ENCODE data around the gene RNF175. TPM values are rescaled to one million over a fixed set of nuclear protein-coding genes. Genes with fewer than 3 reads are reported as not detected.

RNF175 gene
- total RNA-seq: 0.45 TPM
- long read RNA-seq, partial matches to known transcripts: 0 of 2 reads
- long read RNA-seq, other reads (novel, unspliced or antisense): 2 of 2 reads

DNA sequence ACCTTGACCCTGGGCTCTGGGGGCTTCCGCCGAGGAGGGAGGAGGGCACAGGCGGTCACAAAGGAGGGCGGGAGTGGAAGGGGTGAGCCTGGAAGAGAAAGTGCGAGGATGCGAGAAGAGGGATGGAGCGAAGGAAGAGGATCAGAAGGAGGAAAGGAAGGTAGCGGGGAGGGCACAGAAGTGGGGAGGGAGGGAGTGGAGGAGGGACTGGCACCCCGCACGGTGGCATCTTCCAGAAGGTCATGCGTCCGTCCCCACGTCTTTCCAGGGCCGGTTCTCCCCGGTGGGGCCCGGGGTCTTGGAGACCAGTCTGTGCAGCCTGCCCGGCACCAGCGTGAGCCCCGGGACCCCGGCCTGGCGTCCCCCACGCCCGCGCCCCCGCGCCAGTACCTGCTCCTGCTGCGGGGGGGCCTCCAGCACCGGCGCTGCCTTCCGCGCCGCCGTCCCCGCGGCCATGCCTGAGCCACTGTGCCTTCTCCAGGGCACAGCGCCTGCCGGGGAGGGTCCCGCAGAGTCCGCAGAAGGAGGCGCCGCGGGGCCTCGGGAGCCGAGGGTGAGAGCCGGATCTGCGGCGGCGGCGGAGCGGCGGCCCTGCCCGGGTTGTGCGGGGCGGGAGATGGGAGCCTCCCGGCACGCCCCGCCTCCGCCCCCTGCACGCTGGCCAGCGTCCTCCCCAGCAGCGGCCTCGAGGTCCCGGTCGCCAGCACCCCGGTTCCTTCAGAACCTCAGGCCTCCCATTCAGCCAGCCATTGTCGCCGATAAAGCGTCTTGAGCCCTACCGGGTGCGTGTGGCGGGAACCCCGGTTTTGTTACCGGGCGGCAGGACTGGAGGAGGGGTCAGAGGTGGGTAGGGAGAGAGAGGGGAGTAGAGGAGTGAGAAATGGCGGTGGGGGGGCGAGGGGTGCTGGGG is at the start of gene RNF175:
Gene RNF175, minus strand, starts transcription at position 618 of the 910 bp plus-strand sequence. Its CDS starts 162 bp downstream, at position 456.
- DNase-seq (ENCODE audit: low spot score): no peak

DNA sequence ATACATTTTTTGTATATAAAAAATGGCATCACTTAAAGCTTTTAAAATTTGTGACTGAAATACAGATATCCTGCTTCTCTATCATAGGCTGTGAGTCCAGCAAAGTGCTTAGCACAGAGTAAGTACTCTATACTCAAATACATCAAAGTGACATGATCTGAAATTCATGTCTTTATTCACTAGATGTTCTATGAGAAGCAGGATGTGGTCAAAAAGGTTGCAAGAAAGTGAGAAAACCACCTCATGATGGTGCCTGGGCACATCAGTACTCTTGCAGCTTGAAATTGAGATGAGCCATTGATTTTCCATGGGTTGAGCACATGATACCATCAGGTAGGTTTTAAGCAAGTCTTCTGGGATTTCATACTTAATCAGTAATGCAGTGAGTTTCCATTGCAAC is 49.5 kb upstream of the RNF175 start:
- no peak for DNase-seq (ENCODE audit: low spot score)

DNA sequence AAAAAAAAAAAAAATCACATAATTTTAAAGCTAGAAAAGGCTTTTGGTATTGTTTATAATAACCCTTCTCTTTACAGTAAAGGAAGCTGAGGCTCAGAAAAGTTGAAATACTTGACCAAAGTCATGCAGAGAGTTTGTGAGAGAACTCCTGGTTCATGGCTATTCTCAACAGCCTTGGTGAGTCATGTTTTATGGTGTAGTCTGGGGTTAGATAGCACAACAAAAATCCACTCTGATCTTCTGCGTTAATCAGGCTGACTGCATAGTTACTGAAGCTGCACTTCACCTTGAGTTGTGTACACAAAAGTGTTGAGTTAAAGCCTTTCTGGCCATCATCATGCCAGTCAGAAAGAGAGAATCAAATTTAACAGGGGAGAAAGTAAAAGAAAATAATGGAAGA is 48.4 kb upstream of the RNF175 start:
- no peak for DNase-seq (ENCODE audit: low spot score)

DNA sequence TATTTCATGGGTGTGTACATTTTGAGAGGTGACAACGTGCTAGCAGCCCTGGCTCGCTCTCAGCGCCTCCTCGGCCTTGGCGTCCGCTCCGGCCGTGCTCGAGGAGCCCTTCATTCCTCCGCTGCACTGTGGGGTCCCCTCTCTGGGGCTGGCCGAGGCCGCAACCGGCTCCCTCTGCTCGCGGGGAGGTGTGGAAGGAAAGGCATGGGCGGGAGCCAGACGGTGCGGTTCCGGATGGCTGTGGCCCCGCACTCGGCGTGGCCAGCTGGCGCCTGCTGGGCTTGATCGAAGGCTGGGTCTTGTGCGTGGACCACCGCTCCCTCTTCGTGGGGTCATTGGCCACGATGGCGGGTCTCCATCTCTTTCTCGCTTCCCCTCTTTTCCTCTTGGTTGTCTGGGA is 46.2 kb upstream of the RNF175 start:
- DNase-seq (ENCODE audit: low spot score): no peak

DNA sequence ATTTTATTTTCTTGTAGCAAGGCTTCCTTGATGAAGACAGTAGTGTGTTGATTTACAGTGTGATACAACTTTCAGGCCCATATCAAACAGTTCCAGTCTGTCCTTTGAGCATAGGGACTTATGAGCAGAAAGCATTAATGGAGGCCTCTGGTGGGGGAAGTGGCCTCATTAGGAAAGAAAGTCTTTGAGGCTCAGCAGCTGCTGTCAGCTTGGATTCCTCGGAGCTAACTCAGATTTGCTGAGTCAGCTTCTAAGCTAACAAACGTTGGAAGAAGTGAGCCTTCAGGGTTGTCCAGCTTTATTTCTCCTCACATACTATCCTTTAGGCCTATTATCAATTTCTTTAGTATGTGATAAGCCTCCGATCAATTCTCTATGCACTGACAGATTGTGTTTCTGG is 44.9 kb upstream of the RNF175 start:
- no peak for DNase-seq (ENCODE audit: low spot score)

DNA sequence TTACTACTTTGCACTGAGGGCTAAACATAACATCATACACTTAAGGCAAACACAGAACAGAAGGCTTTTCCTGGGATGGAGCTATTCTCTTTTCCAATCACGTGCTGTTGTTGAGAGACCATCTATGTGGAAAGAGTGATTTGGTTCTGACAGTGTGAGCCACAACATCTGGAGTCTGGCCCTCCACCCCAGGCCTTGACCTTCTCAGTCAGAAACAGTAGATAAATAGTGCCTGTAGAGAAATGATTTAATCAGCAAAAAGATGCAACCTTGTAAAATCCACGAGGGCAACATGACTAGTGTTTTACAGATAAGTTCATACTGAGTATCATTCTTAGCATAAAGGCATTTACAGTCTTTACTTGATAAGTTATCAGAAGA is 39.9 kb upstream of the RNF175 start:
- no peak for DNase-seq (ENCODE audit: low spot score)

DNA sequence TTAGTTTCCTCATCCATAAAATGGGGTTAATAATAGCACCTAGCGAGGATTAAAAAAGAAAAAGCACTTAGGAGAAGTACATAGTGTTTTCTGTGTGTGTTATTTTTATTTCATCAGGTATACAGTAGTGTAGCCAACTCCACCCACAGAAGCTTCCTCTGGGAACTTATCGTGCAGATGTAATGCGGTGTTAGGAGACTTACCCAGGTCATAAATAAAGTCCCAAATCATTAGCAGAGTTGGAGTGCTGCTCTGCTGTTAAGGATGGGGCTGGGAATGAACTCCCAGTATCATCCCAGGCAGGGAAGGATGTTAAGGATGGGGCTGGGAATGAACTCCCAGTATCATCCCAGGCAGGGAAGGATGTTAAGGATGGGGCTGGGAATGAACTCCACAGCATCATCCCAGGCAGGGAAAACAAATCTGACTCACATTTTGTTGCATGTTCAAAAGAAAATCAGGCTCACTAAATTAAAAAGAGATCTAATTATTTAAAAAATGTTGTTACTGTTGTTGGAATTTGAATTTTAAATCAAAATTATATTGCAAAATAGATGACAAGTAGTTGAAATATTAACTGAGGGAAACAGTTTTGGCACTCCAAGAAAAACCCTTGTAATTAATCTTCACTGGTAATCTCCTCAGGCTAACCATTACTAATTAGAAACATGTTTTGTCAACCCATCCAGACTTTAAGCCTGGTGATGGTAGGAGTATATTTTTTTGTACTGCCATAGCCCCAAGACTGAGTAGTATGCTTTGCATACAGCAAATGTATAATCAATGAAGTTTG is 39.3 kb upstream of the RNF175 start:
- no peak for DNase-seq (ENCODE audit: low spot score)

DNA sequence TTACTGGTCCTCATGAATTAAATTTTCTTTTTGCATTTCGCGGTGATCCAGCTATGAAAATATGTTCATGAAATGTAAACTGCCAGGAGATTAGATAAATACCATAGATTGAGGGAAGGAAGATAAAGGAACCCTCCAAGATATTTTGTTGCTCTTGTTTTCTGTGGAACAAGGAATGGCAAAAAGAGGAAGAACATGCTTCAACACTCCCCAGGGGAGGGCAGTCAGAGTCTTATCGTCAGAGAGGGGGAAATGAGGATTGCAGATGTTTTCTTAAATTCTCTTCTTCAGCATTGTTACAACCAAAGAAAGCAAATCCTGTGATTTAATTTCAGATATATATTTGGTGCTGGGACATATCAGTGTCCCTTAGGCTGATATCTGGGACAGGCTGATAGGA is 38.6 kb upstream of the RNF175 start:
- DNase-seq (ENCODE audit: low spot score): no peak

DNA sequence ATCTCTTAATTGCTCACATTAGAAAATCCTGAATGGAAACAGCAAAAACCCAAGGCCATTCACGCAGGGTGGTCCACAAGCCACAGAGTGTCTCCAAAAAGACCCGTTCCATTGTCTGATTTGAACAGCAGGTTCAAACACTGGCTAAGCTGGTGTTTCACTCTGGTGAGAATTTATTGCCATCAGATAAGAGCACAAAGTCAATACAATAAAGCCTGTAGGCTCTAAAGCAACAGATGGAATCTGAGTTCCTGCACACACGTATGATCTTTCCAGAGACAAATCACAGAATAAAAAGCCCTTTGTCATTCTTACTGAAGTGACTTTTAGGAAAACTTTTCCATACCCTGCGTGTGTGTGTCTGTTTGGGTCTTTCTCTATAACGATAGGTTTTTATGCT is 34.2 kb upstream of the RNF175 start:
- DNase-seq (ENCODE audit: low spot score): no peak

DNA sequence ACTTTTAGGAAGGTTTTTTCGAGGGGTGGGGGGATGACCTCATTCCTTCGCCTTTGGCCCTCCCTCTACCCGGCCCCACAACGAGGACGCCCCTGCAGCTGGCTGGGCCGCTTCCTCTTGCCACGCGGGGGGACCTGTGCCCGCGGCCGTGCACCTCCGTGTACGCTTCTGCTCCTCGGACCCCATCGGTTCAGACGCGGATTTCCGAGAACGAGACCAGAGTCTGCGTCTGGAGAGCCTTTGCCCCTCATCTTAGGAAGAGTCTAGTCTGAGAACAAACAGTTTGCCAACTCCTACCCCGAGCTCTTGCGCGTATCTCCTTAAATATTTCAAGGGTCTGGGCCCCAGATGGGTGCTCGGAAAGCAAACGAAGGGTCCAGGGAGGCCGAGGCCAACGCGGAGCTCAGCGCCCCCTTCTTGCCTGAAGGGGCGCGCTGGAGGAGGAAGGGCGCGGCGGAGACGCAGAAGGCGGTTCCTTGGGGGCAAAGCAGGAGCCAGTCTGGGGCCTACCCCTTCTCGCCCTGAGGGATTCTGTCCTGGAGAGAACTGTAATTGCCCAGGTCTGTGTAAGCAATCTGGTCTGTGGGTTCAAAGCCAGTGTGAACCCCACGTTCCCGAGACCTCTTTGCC is 32.9 kb upstream of the RNF175 start:
- DNase-seq (ENCODE audit: low spot score): no peak

DNA sequence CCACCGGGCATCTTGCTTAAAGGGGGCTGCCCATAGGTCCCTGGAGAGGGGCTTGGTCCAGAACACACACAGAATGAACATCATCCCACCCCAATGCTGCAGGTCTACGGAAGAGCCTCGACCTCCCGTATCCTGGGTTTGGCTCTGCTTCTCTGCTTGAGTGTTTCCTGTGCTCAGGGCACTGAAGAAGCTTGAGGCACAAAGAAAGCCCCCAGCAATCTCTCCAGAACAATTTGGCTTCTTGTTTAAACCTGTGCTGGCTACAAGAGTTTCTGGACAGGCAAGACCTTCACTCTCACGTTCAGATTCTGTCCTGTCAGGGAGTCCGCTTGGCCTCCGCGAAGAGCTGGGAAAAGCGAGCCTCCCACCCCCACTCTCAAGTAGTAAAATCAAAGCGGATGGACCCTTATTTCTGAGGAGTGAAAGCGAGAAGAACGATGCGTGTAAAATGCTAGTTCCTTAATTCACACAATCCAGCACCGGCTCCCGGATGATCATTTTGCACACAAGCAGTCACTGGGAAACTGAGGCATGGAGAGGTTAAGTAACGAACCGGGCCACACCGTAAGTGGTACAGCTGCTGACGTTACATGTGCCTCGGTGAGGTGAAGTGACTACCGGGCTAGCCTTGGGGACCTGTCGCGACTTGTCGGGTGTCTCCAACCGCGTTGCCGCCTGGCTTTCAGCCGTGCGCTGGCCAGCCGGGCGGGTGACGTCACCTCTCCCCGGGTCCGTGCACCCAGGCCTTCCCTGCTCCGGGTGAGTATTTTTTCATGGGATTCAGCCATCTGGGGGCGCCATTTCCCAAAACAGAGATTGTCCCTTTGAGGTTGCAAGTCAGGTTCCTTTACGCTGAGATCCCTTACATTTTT is 32.2 kb upstream of the RNF175 start:
- DNase-seq (ENCODE audit: low spot score): no peak

DNA sequence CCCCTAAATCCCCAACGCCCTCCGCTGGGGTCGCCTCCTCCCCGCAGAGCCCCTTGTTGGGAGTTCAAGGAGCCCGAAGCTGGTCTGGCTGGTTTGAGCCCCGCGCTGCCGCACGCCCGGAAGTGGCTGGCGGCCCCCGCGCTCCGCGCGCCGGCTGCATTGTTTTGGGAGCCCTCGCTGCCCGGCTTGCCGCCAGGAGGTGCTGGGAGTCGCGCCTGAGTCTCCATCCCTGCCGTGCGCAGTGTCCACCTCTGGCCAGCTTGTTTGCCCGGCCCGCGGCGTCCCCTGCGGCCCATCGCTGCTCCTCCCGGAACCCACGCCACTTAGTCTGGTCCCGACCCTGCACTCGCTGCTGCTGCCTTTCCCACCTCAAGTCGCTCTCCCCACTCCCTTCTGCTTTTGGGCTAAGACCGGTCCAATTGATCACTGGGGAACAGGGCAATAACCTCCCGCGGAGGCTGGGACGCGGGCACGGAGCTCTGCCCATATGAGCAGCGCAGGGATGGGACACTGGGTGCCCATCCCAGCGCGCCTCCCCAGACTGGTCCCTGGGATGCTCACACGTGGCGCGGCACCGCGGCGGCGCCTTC is 31.2 kb upstream of the RNF175 start:
- DNase-seq (ENCODE audit: low spot score): no peak

DNA sequence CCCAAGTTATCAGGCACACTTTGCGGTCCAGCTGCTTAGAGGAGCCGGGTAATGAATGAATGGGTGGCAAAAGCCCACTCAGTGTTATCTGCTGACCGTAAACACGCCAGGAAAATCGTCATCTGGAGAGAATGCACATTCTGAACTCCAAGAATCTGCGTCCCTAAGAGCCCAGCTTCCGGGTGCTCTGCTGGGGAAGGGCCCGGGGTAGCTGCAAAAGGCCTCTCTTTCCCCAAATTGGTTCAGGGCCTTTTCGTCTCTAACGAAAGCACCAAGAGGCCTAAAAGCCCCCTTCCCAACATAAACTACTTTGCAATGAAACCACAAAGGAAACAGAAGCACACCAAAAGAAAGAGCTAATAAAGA is 30.7 kb upstream of the RNF175 start:
- no peak for DNase-seq (ENCODE audit: low spot score)

DNA sequence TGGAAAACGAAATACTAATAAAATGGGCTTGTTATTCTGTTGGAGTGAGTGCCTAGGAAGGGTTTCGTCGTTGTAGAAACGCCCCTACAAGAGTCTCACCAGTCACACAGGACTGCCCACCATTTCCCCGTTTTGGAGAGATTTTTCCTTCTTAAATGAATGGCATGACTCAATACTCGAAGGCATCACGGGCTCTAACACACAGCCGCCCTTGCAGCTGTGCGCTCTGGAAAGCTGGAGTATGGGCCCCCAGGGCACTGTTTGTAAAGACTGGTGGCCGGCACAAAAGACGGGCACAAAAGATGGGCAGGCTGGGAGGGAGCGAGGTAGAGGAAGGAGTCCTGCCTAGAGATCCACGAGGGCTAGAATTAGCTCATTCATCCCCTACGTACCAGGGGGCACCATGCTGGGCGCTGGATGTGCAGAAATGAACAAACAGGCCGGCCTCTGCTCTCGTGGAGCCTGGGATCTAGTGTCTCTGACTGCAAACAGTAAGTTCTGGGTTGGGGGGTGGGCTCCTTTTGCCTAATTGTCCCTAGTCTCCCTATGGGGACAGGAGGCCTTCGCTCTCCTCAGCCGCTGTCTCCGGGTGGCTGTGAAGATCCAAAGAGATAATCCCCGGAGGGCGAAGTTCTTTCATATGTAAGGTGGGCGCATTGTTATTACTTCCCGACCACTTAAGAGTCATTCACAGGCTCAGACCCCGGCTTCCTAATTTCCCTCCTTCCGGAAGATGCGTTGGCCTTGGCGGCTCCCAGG is 30.1 kb upstream of the RNF175 start:
- no peak for DNase-seq (ENCODE audit: low spot score)

DNA sequence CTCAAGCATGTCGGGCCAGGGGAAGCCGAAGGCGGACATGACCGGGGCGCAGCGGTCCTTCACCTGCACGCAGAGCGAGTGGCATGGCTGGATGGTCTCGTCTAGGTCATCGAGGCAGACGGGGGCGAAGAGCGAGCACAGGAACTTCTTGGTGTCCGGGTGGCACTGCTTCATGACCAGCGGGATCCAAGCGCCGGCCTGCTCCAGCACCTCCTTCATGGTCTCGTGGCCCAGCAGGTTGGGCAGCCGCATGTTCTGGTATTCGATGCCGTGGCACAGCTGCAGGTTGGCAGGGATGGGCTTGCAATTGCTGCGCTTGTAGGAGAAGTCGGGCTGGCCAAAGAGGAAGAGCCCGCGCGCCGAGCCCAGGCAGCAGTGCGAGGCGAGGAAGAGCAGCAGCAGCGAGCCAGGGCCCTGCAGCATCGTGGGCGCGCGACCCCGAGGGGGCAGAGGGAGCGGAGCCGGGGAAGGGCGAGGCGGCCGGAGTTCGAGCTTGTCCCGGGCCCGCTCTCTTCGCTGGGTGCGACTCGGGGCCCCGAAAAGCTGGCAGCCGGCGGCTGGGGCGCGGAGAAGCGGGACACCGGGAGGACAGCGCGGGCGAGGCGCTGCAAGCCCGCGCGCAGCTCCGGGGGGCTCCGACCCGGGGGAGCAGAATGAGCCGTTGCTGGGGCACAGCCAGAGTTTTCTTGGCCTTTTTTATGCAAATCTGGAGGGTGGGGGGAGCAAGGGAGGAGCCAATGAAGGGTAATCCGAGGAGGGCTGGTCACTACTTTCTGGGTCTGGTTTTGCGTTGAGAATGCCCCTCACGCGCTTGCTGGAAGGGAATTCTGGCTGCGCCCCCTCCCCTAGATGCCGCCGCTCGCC is 28.8 kb upstream of the RNF175 start, which contains the start of gene SFRP2:
Gene SFRP2, minus strand, starts transcription at position 671 of the 864 bp plus-strand sequence. Its CDS starts 248 bp downstream, at position 423.
- DNase-seq (ENCODE audit: low spot score): no peak

DNA sequence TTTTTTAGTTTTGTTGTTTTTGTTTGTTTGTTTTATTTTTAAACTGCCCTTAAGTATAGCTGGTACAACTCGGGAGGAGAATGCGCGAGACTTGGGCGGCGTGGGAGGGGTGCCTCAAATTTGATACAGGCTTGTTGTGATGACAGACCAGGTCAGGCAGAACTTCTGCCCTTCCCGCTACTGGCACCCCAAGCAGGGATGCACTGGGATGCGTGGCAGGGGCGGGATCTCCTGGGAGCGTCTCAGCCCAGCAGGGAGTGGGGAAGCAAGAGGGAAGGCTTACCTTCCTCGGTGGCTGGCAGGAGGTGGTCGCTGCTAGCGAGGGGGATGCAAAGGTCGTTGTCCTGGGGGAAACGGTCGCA is 28.2 kb upstream of the RNF175 start:
- no peak for DNase-seq (ENCODE audit: low spot score)

DNA sequence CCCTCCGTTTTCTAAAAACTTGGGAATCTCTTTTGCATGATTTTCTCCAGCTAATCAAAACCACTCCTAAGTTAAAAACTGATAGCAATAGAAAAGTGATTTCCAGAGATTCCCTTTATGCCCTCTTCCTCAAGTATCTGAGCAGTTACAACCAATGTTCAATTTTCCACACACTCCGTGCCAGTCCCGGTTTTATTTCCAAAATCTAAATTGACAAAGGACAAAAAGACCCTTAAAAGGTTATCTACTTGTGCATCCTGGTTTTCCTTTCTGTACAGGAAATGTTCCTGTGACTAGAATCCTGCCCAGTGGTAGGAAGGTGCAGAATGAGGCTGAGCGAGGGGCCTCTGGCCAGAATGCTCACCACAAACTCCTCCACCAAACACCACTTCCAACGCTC is 27.8 kb upstream of the RNF175 start:
- DNase-seq (ENCODE audit: low spot score): no peak

DNA sequence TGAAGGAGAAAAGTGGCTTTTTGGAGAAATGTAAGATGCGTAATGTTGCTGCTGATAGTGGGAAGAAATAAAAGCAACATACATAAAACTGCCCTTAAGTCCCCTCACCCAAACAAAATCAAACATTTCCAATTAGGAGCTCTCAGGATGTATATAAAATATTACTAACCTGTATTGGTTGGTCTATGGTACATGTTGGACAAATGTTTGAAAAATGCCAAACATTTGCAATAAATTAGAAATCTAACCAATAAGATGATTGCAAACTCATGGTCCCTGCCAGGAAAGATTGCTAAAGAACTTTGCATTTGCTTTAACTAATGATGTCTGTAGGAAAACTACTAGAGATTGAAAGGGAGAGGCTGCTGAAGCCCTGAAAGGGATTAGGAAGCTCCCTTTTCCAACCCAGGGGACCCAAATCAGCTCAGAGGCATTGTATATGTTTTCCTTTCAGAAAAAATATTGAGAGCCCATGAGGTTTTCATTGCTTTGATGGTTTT is 27.3 kb upstream of the RNF175 start:
- DNase-seq (ENCODE audit: low spot score): no peak

Measured in mesenteric fat pad (tissue), 1 donor.